CD4-positive, alpha-beta T cell treated with Interferon alpha-2 for 1 hour (primary cell): ENCODE measurements around the gene ZNF506.
"Not testable (repeated sequence)": the region's sequence is repeated elsewhere in the genome, so short reads cannot be mapped to it uniquely, and the experiment has no call there.

ENCODE experiments used
- DNase-seq, 2 donors: peaks; one replicate each; pipeline ENCODE4 v3.0.0-alpha.2; 2020 to 2022

ZNF506 gene

DNA sequence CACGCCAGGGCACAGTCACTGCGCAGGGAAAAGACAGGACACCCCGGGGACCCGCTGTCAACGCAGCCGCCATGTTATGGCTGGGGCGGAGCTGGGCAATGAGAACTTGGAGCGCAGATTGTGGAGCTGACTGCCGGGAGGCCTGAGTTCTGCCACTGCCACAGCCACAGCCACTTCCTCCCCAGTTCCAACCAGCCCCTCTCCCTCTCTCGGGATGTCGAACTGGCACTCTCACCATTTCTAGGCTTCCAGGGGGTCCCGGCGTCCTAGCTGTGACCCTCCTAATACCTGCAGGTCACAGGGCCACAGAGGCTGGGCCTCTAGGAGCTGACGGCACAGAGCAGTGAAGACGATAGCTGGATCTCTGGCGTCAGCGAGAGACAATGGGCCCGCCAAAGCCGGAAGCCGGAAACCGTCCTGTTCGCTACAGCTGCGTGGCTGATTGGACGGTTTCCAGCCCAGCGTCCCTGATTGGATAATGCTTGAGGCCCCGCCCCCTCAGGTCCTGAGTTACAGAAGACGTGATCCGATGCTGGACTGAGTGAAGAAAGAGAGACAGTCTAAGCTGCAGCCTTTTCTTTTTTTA is at the start of gene ZNF506:
ZNF506 (minus strand) TSS at position 385 of the 586 bp plus-strand sequence; CDS start at position 238, 147 bp downstream.
- DNase-seq = peak; percentile 97

DNA sequence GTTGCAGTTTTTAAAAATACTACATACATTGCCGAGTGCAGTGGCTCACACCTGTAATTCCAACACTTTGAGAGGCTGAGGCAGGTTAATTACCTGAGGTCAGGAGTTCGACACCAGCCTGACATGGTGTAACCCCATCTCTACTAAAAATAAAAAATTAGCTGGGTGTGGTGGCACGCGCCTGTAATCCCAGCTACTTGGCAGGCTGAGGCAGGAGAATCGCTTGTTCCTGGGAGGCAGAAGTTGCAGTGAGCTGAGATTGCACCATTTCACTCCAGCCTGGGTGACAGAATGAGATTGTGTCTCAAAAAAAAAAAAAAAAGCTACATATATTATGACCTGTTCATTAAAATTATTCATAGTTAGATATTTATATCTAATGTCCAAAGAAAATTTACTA is 48.5 kb upstream of the ZNF506 start:
- DNase-seq = not testable (repeated sequence)

DNA sequence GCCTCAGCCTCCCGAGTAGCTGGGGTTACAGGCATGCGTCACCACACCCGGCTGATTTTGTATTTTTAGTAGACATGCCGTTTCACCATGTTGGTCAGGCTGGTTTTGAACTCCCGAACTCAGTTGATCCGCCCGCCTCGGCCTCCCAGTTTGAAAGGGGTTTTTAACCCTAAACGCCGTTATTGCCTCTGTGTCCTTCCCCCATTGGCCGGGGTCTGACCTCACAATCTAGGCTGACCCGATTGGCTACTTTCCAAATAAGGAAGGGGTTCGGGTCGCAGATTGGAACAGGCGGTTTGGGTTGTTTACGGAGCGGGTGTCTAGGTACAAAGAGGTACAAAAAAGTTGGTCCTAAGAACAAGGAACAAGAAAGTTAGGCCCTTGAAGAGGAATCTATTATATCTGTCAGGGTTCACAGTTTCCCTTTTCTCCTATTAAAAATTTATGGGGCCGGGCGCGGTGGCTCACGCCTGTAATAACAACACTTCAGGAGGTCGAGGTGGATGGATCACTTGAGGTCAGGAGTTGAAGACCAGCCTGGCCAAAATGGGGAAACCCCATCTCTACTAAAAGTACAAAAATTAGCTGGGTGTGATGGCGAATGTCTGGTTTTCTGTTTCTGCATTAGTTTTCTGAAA is 45.2 kb upstream of the ZNF506 start:
- peak; percentile 68 to 73 for DNase-seq

GRCh38 chr19:19865750-19866610 is 44.4 kb upstream of the ZNF506 start, which contains the start of gene ZNF253:
TSS of gene ZNF253 (plus strand) at chr19:19865882. CDS start at chr19:19865997, 115 bp downstream.
- peak; percentile 92 to 95 for DNase-seq

GRCh38 chr19:19860756-19861390 is 39.3 kb upstream of the ZNF506 start:
- peak; percentile 66 to 78 for DNase-seq

GRCh38 chr19:19858751-19859150 is 37.2 kb upstream of the ZNF506 start:
- no peak for DNase-seq

DNA sequence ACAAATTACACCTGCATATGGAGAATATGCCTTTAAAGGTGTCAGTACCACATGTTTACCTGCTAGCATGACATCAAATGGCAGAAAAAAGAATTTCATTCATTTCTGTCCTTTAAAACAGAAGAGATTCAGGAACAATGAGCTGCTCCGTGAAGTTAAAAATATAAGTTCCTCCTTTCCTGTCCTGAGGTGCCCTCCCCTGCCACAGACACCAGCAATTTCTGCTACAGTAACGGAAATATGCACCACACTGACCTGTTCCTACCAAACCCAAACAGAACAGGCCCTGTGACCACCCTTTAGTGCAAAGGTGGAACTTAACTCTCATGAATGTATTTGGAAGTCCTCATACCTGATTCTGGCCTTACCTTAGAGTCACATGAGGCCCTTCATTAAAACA is 30.2 kb upstream of the ZNF506 start:
- DNase-seq = not testable (repeated sequence)

- DNase-seq = no peak
Observed at GRCh38 chr19:19849056-19849455, 27.5 kb upstream of the ZNF506 start.

DNA sequence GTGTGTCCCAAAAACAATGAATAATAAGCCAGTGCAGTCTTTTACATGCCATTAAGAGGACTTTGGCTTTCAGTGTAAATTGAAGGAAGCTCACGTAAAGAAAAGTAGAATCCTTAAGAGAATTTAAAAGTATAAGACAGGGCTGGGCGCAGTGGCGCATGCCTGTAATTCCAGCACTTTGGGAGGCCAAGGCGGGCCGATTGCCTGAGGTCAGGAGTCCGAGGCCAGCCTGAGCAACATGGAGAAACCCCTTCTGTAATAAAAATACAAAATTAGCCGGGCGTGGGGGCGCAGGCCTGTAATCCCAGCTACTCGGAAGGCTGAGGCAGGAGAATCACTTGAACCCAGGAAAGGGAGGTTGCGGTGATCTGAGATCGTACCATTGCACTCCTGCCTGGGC is 26.2 kb upstream of the ZNF506 start:
- DNase-seq = no peak

DNA sequence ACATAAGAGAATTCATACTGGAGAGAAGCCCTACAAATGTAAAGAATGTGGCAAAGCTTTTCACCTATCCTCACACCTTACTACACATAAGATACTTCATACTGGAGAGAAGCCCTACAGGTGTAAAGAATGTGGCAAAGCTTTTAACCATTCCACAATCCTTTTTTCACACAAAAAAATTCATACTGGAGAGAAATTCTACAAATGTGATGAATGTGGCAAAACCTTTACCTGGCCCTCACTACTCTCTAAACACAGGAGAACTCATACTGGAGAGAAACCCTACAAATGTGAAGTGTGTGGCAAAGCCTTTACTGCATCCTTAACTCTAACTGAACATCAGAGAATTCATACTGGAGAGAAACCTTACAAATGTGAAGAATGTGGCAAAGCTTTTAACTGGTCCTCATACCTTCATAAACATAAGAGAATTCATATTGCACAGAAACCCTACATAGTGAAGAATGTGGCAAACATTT is 14.0 kb upstream of the ZNF506 start:
- no peak for DNase-seq

DNA sequence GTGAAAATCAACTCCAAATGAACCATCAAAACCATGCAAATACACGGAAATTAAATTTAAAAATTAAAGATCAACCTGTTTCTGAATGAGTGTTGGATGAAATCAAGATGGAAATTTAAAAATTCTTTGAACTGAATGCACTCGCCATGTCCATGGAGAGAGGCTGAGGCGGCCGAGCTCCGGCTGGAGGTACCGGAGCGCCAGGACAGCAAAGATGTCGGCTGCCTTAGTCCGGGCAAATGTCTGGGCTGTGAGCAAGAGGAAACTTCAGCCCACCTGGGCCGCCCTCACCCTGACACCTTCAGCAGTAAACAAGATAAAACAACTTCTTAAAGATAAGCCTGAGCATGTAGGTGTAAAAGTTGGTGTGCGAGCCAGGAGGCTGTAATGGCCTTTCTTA is 5.3 kb upstream of the ZNF506 start:
- no peak for DNase-seq

GRCh38 chr19:19823916-19824315 is 2.4 kb upstream of the ZNF506 start:
- no peak for DNase-seq

GRCh38 chr19:19821976-19822375 is 426 bp upstream of the ZNF506 start:
- not testable (repeated sequence) for DNase-seq

DNA sequence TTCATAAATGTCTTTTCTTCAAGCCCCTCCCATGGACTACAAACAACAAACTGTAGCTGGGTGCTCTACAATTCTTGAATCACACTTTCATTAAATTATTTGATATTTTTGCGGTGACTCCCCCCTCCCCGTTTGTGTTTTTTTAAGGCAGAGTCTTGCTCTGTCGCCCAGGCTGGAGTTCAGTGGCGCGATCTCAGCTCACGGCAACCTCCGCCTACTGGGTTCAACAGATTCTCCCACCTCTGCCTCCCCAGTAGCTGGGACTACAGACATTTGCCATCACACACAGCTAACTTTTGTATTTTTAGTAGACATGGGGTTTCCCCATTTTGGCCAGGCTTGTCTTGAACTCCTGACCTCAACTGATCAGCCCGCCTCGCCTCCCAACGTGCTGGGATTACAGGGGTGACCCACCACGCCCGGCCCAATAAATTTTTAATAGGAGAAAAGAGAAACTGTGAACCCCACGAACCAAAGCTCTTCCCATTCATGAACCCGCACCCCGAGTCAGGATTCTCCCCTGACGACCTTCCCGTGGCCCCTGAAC is 703 bp downstream of the ZNF506 start:
- peak; percentile 2 to 51 for DNase-seq

- DNase-seq = peak; percentile 70 to 76
Observed at GRCh38 chr19:19817357-19817756, 4.2 kb downstream of the ZNF506 start.

GRCh38 chr19:19816679-19817078 is 4.9 kb downstream of the ZNF506 start:
- no peak for DNase-seq

DNA sequence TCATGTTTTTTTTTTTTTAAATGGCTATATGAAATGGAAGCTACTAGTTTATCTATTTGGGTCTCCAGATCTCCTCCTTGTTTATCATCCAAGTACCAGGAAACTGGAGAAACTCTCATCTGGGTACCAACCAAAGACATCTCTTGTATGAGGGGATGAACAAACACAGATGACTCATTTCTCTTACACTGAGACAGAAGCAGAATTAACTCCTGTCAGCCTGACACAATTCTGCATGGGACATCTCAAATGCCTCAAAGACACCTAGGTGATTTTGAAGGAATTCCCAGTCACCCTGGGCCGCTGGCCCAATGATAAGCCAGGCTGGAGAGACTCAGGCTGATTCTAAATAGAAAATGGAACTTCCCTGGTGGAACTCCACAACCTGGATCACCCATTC is 9.6 kb downstream of the ZNF506 start:
- not testable (repeated sequence) for DNase-seq

DNA sequence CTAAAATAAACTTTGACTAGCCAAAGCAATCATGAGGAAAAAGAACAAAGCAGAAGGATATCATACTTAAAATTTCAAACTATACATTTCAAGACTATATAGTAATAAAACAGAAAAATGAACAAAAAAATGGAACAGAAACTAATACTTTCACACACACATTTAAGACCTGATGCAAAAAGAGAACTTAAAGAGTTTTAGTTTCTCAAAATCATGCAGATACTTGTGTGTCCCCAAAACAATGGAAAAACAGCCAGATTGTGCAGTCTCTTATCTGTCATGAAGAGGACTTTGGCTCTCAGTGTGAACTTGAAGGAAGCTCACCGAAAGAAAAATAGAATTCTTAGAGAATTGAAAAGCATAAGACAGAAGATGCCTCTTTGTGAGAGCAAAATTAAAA is 16.1 kb downstream of the ZNF506 start:
- no peak for DNase-seq

DNA sequence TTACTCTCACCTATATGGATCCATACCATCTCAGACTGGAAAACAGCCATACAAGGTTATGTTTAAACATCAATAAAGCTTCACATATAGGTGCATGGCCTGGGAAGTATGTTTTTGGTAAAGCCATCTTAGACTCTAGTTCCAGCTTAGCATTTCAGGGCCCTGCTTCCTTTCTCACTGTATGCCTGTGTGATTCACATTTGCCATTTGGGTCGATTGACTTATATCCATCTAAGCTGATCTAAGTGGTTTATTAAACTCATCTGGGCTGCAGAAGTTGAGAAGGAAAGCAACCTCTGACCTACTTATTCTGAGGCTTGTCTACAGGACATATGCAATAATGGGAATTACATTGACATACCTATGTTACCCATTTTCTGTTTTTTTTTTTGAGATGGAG is 33.5 kb downstream of the ZNF506 start:
- no peak for DNase-seq

- not testable (repeated sequence) for DNase-seq
Observed at GRCh38 chr19:19785476-19785875, 36.1 kb downstream of the ZNF506 start.

- DNase-seq = no peak
Observed at GRCh38 chr19:19782783-19783182, 38.8 kb downstream of the ZNF506 start.

GRCh38 chr19:19781791-19782190 is 39.8 kb downstream of the ZNF506 start:
- DNase-seq = not testable (repeated sequence)

GRCh38 chr19:19778666-19779065 is 42.9 kb downstream of the ZNF506 start:
- DNase-seq = no peak
